ENCODE measurements around the gene PTPN3.

- TF ChIP-seq CTCF (conservative IDR thresholded peaks at IDR 0.05) (no peak), EZH2 (IDR thresholded peaks at IDR 0.05; ENCODE audit: low read depth) (no peak)
Measured at GRCh38 chr9:109442716-109443115, 55.4 kb downstream of the PTPN3 start.
